ENCODE data around the gene CPEB2.

DNA sequence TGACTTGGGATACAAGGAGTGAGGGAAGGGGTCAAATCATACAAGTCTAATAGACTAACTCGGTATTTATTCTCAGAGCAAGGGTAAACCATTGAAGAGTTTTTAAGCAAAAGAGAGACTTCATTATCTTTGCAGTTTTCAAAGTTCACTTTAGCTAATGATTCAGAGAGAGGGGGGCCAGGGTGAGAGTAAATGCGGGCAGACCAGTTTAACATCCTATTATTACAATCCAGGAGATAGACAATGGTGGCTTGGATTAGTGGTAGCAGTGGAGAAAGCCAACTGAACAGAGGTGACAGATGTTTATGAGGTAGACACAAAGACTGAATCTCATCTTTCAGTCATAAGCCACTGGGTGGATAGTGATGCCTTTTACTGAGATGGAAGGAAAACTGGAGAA, 57.9 kb downstream of the CPEB2 start:
- TF ChIP-seq, protein P1, sequence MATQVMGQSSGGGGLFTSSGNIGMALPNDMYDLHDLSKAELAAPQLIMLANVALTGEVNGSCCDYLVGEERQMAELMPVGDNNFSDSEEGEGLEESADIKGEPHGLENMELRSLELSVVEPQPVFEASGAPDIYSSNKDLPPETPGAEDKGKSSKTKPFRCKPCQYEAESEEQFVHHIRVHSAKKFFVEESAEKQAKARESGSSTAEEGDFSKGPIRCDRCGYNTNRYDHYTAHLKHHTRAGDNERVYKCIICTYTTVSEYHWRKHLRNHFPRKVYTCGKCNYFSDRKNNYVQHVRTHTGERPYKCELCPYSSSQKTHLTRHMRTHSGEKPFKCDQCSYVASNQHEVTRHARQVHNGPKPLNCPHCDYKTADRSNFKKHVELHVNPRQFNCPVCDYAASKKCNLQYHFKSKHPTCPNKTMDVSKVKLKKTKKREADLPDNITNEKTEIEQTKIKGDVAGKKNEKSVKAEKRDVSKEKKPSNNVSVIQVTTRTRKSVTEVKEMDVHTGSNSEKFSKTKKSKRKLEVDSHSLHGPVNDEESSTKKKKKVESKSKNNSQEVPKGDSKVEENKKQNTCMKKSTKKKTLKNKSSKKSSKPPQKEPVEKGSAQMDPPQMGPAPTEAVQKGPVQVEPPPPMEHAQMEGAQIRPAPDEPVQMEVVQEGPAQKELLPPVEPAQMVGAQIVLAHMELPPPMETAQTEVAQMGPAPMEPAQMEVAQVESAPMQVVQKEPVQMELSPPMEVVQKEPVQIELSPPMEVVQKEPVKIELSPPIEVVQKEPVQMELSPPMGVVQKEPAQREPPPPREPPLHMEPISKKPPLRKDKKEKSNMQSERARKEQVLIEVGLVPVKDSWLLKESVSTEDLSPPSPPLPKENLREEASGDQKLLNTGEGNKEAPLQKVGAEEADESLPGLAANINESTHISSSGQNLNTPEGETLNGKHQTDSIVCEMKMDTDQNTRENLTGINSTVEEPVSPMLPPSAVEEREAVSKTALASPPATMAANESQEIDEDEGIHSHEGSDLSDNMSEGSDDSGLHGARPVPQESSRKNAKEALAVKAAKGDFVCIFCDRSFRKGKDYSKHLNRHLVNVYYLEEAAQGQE (IDR thresholded peaks at IDR 0.05; ENCODE audit: insufficient replicate concordance, low read depth) = no peak
- TF ChIP-seq, protein P2, sequence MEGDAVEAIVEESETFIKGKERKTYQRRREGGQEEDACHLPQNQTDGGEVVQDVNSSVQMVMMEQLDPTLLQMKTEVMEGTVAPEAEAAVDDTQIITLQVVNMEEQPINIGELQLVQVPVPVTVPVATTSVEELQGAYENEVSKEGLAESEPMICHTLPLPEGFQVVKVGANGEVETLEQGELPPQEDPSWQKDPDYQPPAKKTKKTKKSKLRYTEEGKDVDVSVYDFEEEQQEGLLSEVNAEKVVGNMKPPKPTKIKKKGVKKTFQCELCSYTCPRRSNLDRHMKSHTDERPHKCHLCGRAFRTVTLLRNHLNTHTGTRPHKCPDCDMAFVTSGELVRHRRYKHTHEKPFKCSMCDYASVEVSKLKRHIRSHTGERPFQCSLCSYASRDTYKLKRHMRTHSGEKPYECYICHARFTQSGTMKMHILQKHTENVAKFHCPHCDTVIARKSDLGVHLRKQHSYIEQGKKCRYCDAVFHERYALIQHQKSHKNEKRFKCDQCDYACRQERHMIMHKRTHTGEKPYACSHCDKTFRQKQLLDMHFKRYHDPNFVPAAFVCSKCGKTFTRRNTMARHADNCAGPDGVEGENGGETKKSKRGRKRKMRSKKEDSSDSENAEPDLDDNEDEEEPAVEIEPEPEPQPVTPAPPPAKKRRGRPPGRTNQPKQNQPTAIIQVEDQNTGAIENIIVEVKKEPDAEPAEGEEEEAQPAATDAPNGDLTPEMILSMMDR (IDR thresholded peaks at IDR 0.05; ENCODE audit: insufficient read depth, low read length) = no peak

All from HL-60 (cell line).